HepG2 (cell line): Measurements from ENCODE around the gene NCCRP1. TPM values are rescaled to one million over a fixed set of nuclear protein-coding genes. Genes with fewer than 3 reads are reported as not detected.

Experiments used
- ATAC-seq: fragments of 200-7000 bp; cut with Tn5 transposase; 3 replicates; pipeline ENCODE4 v1.9.1; 2020; ENCODE audit warnings: mild to moderate bottlenecking, moderate library complexity
- BruUV-seq: library from RNA; stranded (reverse); fragments of 400-500 nt; replicated peaks from 2 replicates; lab custom pipeline; 2021; lab: Mats Ljungman, UMichigan
- CTCF ChIA-PET: fragments of 300-600 bp; formaldehyde crosslinking; extraction: SDS; loops from one replicate; lab custom pipeline; 2021; ENCODE audit warnings: low total read pairs, inconsistent platforms, low intra/inter-chr PET ratio; lab: Yijun Ruan, JAX
- POLR2A ChIA-PET: fragments of 350-600 bp; sonication (Branson Sonifier 250); formaldehyde crosslinking; loops from one replicate; lab custom pipeline; 2020; ENCODE audit warnings: antibody characterized with exemption, inconsistent platforms; lab: Yijun Ruan, JAX
- DNase-seq: peaks from one replicate; pipeline ENCODE4 v3.0.0-alpha.2; 2015; ENCODE audit warnings: low spot score
- FAIRE-seq: peaks from 3 replicates; lab custom pipeline; 2011; peaks lifted over from hg19 to GRCh38; lab: Jason Lieb, UNC
- H2AFZ ChIP-seq: one replicate; pipeline ENCODE4 v1.6.1; 2011; ENCODE audit warnings: low read length, inconsistent platforms
- H3K27ac ChIP-seq: fragments of 300-600 bp; 3 replicates; pipeline ENCODE4 v1.8.0; 2011; ENCODE audit warnings: mixed run types, mild to moderate bottlenecking, mixed read lengths, low read length, inconsistent platforms; ENCODE audit not compliant: insufficient read depth; ENCODE audit errors: extremely low read length
- H3K27me3 ChIP-seq, 2 experiments: fragments of 200-600 bp in 1 of 2; 2 replicates in 1 of 2; 3 replicates in 1 of 2; pipeline versions ENCODE4 v1.6.0 to v1.8.0; 2011; ENCODE audit warnings: low read length in 2 of 2, mild to moderate bottlenecking in 2 of 2, moderate library complexity in 2 of 2, inconsistent platforms in 1 of 2; ENCODE audit not compliant: insufficient read depth in 2 of 2, control insufficient read depth in 1 of 2
- H3K36me3 ChIP-seq, 2 experiments: fragments of 200-600 bp in 1 of 2; replicated peaks in 1 of 2; 2 replicates in 1 of 2; 3 replicates in 1 of 2; pipeline versions ENCODE4 v1.5.1 to v1.8.0; 2011; ENCODE audit warnings: low read length in 2 of 2, inconsistent platforms in 1 of 2; ENCODE audit not compliant: insufficient read depth in 2 of 2, control insufficient read depth in 1 of 2
- H3K4me1 ChIP-seq: 2 replicates; pipeline ENCODE4 v1.5.1; 2012; ENCODE audit warnings: low read length, inconsistent platforms; ENCODE audit not compliant: insufficient read depth
- H3K4me2 ChIP-seq: 2 replicates; pipeline ENCODE4 v1.6.0; 2011; ENCODE audit warnings: low read depth, low read length, inconsistent platforms
- H3K4me3 ChIP-seq, 3 experiments: fragments of 200-600 bp in 1 of 3; sonication (generic), shearing (Covaris generic) in 1 of 3; replicated peaks in 1 of 3; 2 replicates each; pipeline ENCODE4 v1.5.1; 2011 to 2016; ENCODE audit warnings: low read length in 3 of 3, inconsistent platforms in 2 of 3, low read depth in 2 of 3, mild to moderate bottlenecking in 2 of 3, control low read depth in 1 of 3, mixed read lengths in 1 of 3; ENCODE audit not compliant: insufficient read depth in 1 of 3
- H3K79me2 ChIP-seq: one replicate; pipeline ENCODE4 v1.6.1; 2011; ENCODE audit warnings: low read length, inconsistent platforms; ENCODE audit not compliant: insufficient read depth
- H3K9ac ChIP-seq: 2 replicates; pipeline ENCODE4 v1.6.0; 2011; ENCODE audit warnings: mild to moderate bottlenecking, low read depth, low read length, inconsistent platforms; ENCODE audit not compliant: insufficient read depth
- H3K9me3 ChIP-seq: 2 replicates; pipeline ENCODE4 v1.5.1; 2012; ENCODE audit warnings: mild to moderate bottlenecking, low read length
- H4K20me1 ChIP-seq: 2 replicates; pipeline ENCODE4 v1.6.0; 2011; ENCODE audit warnings: inconsistent platforms, mild to moderate bottlenecking, low read length, moderate library complexity; ENCODE audit not compliant: insufficient read depth
- KLF13 ChIP-seq: sonication (generic); formaldehyde crosslinking; IDR thresholded peaks from 2 replicates; pipeline ENCODE4 v1.4.0; 2020; ENCODE audit warnings: mild to moderate bottlenecking, missing genetic modification reagents
- ZNF180 ChIP-seq: sonication (generic); formaldehyde crosslinking; IDR thresholded peaks from 2 replicates; pipeline ENCODE4 v1.4.0; 2020; ENCODE audit warnings: low read depth, missing genetic modification reagents, borderline replicate concordance
- ZNF430 ChIP-seq: sonication (generic); formaldehyde crosslinking; IDR thresholded peaks from 2 replicates; pipeline ENCODE4 v1.9.0; 2021; ENCODE audit warnings: mild to moderate bottlenecking, missing genetic modification reagents
- ZNF44 ChIP-seq: sonication (generic); formaldehyde crosslinking; IDR thresholded peaks from 2 replicates; pipeline ENCODE4 v1.5.1; 2020; ENCODE audit warnings: mild to moderate bottlenecking, missing genetic modification reagents
- ZNF589 ChIP-seq: sonication (generic); formaldehyde crosslinking; conservative IDR thresholded peaks from 2 replicates; pipeline ENCODE4 v1.8.0; 2022; ENCODE audit warnings: mild to moderate bottlenecking, moderate library complexity, missing genetic modification reagents
- WGBS: methylation state at CpG from one replicate; pipeline ENCODE4 v1.1.6; 2017; ENCODE audit warnings: low lambda C conversion rate; 5-methylcytosine and 5-hydroxymethylcytosine counted together
- in situ Hi-C: cut with HindIII; loops from 2 replicates; pipeline ENCODE4 v1.10.0; 2017; ENCODE audit warnings: low pct_unique_long_range_greater_than_20kb; ENCODE audit not compliant: extremely low pct_ligation_motif_present
- intact Hi-C: fragments of 100-400 bp; cut with micrococcal nuclease; formaldehyde crosslinking; loops from one replicate; pipeline ENCODE4 v1.10.0; 2022; ENCODE audit not compliant: unreplicated experiment
- polyA plus RNA-seq, 8 experiments: library from polyadenylated mRNA; depleted of rRNA in 3 of 8; stranded (reverse) in 7 of 8; unstranded in 1 of 8; fragments of >200 nt; fragmentation: Illumina TruSeq in 4 of 8; extraction: Trizol in 4 of 8; gene quantifications; 2 replicates each; pipeline versions ENCODE4 v1.2.1 to v1.2.3, GENCODE V29; 2011 to 2016; ENCODE audit warnings: low read depth in 4 of 8, missing spikeins in 1 of 8, mixed read lengths in 1 of 8; ENCODE audit not compliant: insufficient read depth in 1 of 8
- total RNA-seq, 5 experiments: library from RNA; depleted of rRNA; stranded (reverse); fragments of >200 nt; fragmentation: Illumina TruSeq; extraction: Trizol; gene quantifications; 2 replicates each; pipeline ENCODE4 v1.2.3, GENCODE V29; 2016; ENCODE audit warnings: low read depth in 1 of 5
- TF ChIP-seq, protein P1 (sequence below): sonication (generic); formaldehyde crosslinking; IDR thresholded peaks from 2 replicates; pipeline ENCODE4 v1.5.0; 2020; ENCODE audit warnings: missing genetic modification reagents
- TF ChIP-seq, protein P2 (sequence below): sonication (generic); formaldehyde crosslinking; IDR thresholded peaks from 2 replicates; pipeline ENCODE4 v1.5.0; 2020; ENCODE audit warnings: mild to moderate bottlenecking, missing genetic modification reagents, borderline replicate concordance

The NCCRP1 gene
- total and polyA plus RNA-seq, 2 of the 13 experiments (the other 11 are each of a cell fraction or from before 2014, with no cell fraction given) = not detected

DNA sequence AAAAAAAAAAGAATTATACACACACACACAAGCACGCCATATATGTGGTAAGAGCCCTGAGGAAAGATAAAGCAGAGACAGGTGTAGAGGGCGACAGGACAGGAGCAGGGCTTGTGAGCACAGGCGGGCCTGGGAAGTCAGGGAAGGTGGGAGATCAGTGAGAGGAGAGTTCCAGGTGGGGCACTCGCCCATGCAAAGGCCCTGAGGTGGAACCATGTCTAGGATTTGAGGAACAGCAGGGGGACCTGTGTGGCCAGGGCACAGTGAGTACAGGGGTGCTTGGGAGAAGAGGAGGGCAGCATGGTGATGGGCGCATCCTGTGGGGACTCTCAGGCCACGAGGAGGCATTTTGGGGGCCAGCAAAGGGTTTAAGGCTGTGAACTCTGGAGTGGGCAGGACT is 32.5 kb upstream of the NCCRP1 start:
- H3K4me1 ChIP-seq = peaks cover 47% of the 10 kb centered on the region
- FAIRE-seq (no peak), ATAC-seq (no peak), DNase-seq (no peak)
- no peaks in the 10 kb centered on the region for H3K9me3 ChIP-seq
- ChIA-PET CTCF (no interaction called here), POLR2A (no interaction called here)
- H3K36me3 ChIP-seq = peaks cover 0 to 6% of the 10 kb centered on the region in 2 experiments; a peak in 3 of 5 replicates
- no peak overlapping the region for H3K9ac ChIP-seq
- H4K20me1 ChIP-seq = peaks cover 4% of the 10 kb centered on the region; the same call in 1 of the 2 replicates
- BruUV-seq = no TSS peak
- no peaks in the 10 kb centered on the region; a peak in 1 of 5 replicates for H3K27me3 ChIP-seq
- H3K27ac ChIP-seq = no peak overlapping the region
- in situ Hi-C loops = no loop called here
- no peak overlapping the region for H3K4me2 ChIP-seq
- no peak overlapping the region for H2AFZ ChIP-seq
- 95% methylated on average over 6 of the region's 6 CpGs for WGBS
- no peak overlapping the region for H3K4me3 ChIP-seq
- intact Hi-C loops = no loop called here
- peaks cover 13% of the 10 kb centered on the region for H3K79me2 ChIP-seq
- TF ChIP-seq ZNF589 (no peak), ZNF44 (CRISPR knock-in tag) (no peak), ZNF430 (no peak), KLF13 (CRISPR knock-in tag) (no peak), ZNF180 (CRISPR knock-in tag) (no peak)
- TF ChIP-seq, protein P1, sequence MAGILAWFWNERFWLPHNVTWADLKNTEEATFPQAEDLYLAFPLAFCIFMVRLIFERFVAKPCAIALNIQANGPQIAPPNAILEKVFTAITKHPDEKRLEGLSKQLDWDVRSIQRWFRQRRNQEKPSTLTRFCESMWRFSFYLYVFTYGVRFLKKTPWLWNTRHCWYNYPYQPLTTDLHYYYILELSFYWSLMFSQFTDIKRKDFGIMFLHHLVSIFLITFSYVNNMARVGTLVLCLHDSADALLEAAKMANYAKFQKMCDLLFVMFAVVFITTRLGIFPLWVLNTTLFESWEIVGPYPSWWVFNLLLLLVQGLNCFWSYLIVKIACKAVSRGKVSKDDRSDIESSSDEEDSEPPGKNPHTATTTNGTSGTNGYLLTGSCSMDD (CRISPR knock-in tag) = no peak
- TF ChIP-seq, protein P2, sequence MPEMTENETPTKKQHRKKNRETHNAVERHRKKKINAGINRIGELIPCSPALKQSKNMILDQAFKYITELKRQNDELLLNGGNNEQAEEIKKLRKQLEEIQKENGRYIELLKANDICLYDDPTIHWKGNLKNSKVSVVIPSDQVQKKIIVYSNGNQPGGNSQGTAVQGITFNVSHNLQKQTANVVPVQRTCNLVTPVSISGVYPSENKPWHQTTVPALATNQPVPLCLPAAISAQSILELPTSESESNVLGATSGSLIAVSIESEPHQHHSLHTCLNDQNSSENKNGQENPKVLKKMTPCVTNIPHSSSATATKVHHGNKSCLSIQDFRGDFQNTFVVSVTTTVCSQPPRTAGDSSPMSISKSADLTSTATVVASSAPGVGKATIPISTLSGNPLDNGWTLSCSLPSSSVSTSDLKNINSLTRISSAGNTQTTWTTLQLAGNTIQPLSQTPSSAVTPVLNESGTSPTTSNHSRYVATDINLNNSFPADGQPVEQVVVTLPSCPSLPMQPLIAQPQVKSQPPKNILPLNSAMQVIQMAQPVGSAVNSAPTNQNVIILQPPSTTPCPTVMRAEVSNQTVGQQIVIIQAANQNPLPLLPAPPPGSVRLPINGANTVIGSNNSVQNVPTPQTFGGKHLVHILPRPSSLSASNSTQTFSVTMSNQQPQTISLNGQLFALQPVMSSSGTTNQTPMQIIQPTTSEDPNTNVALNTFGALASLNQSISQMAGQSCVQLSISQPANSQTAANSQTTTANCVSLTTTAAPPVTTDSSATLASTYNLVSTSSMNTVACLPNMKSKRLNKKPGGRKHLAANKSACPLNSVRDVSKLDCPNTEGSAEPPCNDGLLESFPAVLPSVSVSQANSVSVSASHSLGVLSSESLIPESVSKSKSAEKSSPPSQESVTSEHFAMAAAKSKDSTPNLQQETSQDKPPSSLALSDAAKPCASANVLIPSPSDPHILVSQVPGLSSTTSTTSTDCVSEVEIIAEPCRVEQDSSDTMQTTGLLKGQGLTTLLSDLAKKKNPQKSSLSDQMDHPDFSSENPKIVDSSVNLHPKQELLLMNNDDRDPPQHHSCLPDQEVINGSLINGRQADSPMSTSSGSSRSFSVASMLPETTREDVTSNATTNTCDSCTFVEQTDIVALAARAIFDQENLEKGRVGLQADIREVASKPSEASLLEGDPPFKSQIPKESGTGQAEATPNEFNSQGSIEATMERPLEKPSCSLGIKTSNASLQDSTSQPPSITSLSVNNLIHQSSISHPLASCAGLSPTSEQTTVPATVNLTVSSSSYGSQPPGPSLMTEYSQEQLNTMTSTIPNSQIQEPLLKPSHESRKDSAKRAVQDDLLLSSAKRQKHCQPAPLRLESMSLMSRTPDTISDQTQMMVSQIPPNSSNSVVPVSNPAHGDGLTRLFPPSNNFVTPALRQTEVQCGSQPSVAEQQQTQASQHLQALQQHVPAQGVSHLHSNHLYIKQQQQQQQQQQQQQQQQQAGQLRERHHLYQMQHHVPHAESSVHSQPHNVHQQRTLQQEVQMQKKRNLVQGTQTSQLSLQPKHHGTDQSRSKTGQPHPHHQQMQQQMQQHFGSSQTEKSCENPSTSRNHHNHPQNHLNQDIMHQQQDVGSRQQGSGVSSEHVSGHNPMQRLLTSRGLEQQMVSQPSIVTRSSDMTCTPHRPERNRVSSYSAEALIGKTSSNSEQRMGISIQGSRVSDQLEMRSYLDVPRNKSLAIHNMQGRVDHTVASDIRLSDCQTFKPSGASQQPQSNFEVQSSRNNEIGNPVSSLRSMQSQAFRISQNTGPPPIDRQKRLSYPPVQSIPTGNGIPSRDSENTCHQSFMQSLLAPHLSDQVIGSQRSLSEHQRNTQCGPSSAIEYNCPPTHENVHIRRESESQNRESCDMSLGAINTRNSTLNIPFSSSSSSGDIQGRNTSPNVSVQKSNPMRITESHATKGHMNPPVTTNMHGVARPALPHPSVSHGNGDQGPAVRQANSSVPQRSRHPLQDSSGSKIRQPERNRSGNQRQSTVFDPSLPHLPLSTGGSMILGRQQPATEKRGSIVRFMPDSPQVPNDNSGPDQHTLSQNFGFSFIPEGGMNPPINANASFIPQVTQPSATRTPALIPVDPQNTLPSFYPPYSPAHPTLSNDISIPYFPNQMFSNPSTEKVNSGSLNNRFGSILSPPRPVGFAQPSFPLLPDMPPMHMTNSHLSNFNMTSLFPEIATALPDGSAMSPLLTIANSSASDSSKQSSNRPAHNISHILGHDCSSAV (CRISPR knock-in tag) = no peak
